GM23248 (cell line): Measurements from ENCODE around the gene IQCM.

Experiments used
- EZH2 ChIP-seq: fragments of 200-600 bp; sonication (generic); IDR thresholded peaks from 2 replicates; pipeline ENCODE4 v1.6.1; 2018; ENCODE audit warnings: antibody characterized with exemption, mild to moderate bottlenecking; ENCODE audit not compliant: insufficient read depth, poor library complexity, severe bottlenecking
- EZH2phosphoT487 ChIP-seq: fragments of 200-600 bp; sonication (generic); IDR thresholded peaks from 2 replicates; pipeline ENCODE4 v1.6.1; 2018; ENCODE audit warnings: antibody characterized with exemption, moderate library complexity, mild to moderate bottlenecking, low read depth; ENCODE audit not compliant: insufficient read depth

DNA sequence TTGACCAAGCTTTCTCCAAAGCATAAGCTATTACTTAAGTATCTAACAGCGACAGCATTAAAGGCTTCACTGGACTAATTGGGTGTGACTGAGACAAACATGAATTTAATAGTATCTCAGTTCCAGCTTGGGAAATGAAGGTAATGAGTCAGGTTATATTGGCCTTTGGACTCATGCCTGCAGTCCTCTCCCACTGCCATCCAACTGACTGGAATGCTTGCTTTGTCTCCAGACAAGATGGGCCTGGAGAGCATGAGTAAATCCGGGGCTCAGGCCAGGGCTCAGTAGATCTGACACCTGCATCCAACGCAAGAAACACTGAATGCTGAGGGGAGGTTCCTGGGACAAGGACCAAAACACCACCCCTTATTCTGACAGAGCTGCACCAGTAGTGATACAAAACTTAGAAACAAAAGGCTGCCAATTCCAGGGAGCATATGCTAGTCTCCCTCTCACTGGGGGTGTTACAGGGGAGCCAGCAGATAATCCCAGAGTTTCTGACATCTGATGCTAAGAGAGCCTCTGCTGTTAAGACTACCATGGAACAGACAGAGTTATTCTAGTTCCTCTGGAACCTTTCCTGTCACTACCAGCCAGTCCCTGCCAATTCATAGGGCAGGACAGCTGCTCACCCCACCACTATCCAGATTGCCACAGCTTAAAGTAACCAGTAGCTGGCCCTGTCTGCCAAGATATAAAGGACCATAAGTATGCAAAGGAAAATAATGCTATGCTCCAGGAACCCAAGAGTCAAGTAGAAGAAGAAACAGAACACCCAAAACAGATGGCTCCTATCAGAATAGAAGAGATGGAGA is 293.8 kb downstream of the IQCM start:
- no peak for TF ChIP-seq EZH2
- no peak for TF ChIP-seq EZH2phosphoT487
